IMR-90 (cell line): ENCODE measurements around the gene C17orf50. TPM values are rescaled to one million over a fixed set of nuclear protein-coding genes. Genes with fewer than 3 reads are reported as not detected.

ENCODE experiments used
- ATAC-seq: fragments of 200-7000 bp; cut with Tn5 transposase; 2 replicates; pipeline ENCODE4 v1.9.1; 2020; ENCODE audit warnings: low read depth, mild to moderate bottlenecking, moderate library complexity
- BruUV-seq: library from RNA; stranded (reverse); fragments of 400-500 nt; replicated peaks from 2 replicates; lab custom pipeline; 2021; lab: Mats Ljungman, UMichigan
- CTCF ChIA-PET: fragments of 300-600 bp; formaldehyde crosslinking; extraction: SDS; loops from one replicate; lab custom pipeline; 2021; ENCODE audit warnings: antibody characterized with exemption; lab: Yijun Ruan, JAX
- POLR2A ChIA-PET: fragments of 300-600 bp; sonication (Branson Sonifier 250); formaldehyde crosslinking; loops from one replicate; lab custom pipeline; 2022; ENCODE audit warnings: antibody characterized with exemption; ENCODE audit not compliant: unreplicated experiment; lab: Charles Lee
- DNase-seq: peaks from one replicate; pipeline ENCODE4 v3.0.0; 2013
- H2AFZ ChIP-seq: replicated peaks from 2 replicates; pipeline ENCODE3; 2013; ENCODE audit warnings: low read length, mild to moderate bottlenecking; ENCODE audit not compliant: poor library complexity
- H2AK5ac ChIP-seq: 2 replicates; pipeline ENCODE4 v1.6.1; 2013; ENCODE audit warnings: low read depth, low read length, inconsistent platforms
- H2AK9ac ChIP-seq: replicated peaks from 2 replicates; pipeline ENCODE3; 2013; ENCODE audit warnings: mild to moderate bottlenecking, low read depth, low read length, moderate library complexity; ENCODE audit not compliant: poor library complexity
- H2BK120ac ChIP-seq: 2 replicates; pipeline ENCODE4 v1.6.1; 2013; ENCODE audit warnings: low read depth, low read length, inconsistent platforms
- H2BK15ac ChIP-seq: 3 replicates; pipeline ENCODE4 v1.6.1; 2013; ENCODE audit warnings: low read depth, low read length, inconsistent platforms
- H2BK20ac ChIP-seq: 2 replicates; pipeline ENCODE4 v1.6.1; 2013; ENCODE audit warnings: low read depth, mild to moderate bottlenecking, inconsistent platforms, low read length, moderate library complexity
- H2BK5ac ChIP-seq: 2 replicates; pipeline ENCODE4 v1.6.1; 2013; ENCODE audit warnings: mild to moderate bottlenecking, low read depth, low read length, inconsistent platforms; ENCODE audit not compliant: poor library complexity, severe bottlenecking
- H3K14ac ChIP-seq: replicated peaks from 2 replicates; pipeline ENCODE4 v1.6.1; 2013; ENCODE audit warnings: low read depth, low read length, inconsistent platforms
- H3K18ac ChIP-seq: 2 replicates; pipeline ENCODE4 v1.6.1; 2013; ENCODE audit warnings: low read depth, low read length, control low read depth
- H3K23ac ChIP-seq: 2 replicates; pipeline ENCODE4 v1.6.1; 2013; ENCODE audit warnings: low read depth, low read length, inconsistent platforms
- H3K27ac ChIP-seq: 2 replicates; pipeline ENCODE4 v1.5.1; 2013; ENCODE audit warnings: mild to moderate bottlenecking, control low read depth, low read length; ENCODE audit not compliant: insufficient read depth
- H3K27me3 ChIP-seq: 2 replicates; pipeline ENCODE4 v1.6.1; 2013; ENCODE audit warnings: low read length; ENCODE audit not compliant: control insufficient read depth, insufficient read depth
- H3K36me3 ChIP-seq: 2 replicates; pipeline ENCODE4 v1.6.1; 2013; ENCODE audit warnings: low read length, mixed read lengths; ENCODE audit not compliant: control insufficient read depth, insufficient read depth
- H3K4ac ChIP-seq: 2 replicates; pipeline ENCODE4 v1.6.1; 2013; ENCODE audit warnings: low read depth, low read length, inconsistent platforms
- H3K4me1 ChIP-seq: 2 replicates; pipeline ENCODE4 v1.6.1; 2013; ENCODE audit warnings: low read length, mixed read lengths; ENCODE audit not compliant: control insufficient read depth, insufficient read depth
- H3K4me2 ChIP-seq: 2 replicates; pipeline ENCODE4 v1.6.1; 2013; ENCODE audit warnings: low read depth, mild to moderate bottlenecking, control low read depth, low read length, moderate library complexity
- H3K4me3 ChIP-seq: 2 replicates; pipeline ENCODE4 v1.5.1; 2013; ENCODE audit warnings: low read depth, mild to moderate bottlenecking, control low read depth, low read length, moderate library complexity; ENCODE audit not compliant: insufficient read depth
- H3K56ac ChIP-seq: 2 replicates; pipeline ENCODE4 v1.6.1; 2013; ENCODE audit warnings: low read length, inconsistent platforms; ENCODE audit not compliant: insufficient read depth; ENCODE audit errors: extremely low read depth
- H3K79me1 ChIP-seq, 2 experiments: 2 replicates each; pipeline ENCODE4 v1.6.1; 2013; ENCODE audit warnings: low read length in 2 of 2, inconsistent platforms in 1 of 2, low read depth in 1 of 2
- H3K9ac ChIP-seq: 2 replicates; pipeline ENCODE4 v1.6.1; 2013; ENCODE audit warnings: low read depth, low read length, control low read depth
- H3K9me1 ChIP-seq: 2 replicates; pipeline ENCODE4 v1.6.1; 2013; ENCODE audit warnings: low read length, inconsistent platforms; ENCODE audit not compliant: insufficient read depth
- H3K9me3 ChIP-seq: 2 replicates; pipeline ENCODE4 v1.6.1; 2013; ENCODE audit warnings: low read length; ENCODE audit not compliant: control insufficient read depth, insufficient read depth
- H4K20me1 ChIP-seq: 2 replicates; pipeline ENCODE4 v1.6.1; 2013; ENCODE audit warnings: low read length, inconsistent platforms; ENCODE audit not compliant: insufficient read depth
- H4K5ac ChIP-seq: 2 replicates; pipeline ENCODE4 v1.6.1; 2013; ENCODE audit warnings: mild to moderate bottlenecking, low read depth, low read length, control low read depth
- H4K8ac ChIP-seq, 2 experiments: 2 replicates each; pipeline ENCODE4 v1.6.1; 2013; ENCODE audit warnings: low read depth in 2 of 2, low read length in 2 of 2, control low read depth in 1 of 2, inconsistent platforms in 1 of 2
- H4K91ac ChIP-seq: 2 replicates; pipeline ENCODE4 v1.6.1; 2013; ENCODE audit warnings: low read depth, low read length, inconsistent platforms; ENCODE audit not compliant: insufficient read depth
- CEBPB ChIP-seq: IDR thresholded peaks from 2 replicates; pipeline ENCODE4 v1.6.1; 2012; ENCODE audit warnings: low read depth, low read length, improper control_type of control experiment
- CHD1 ChIP-seq: IDR thresholded peaks from 2 replicates; pipeline ENCODE4 v1.6.1; 2012; ENCODE audit warnings: low read depth, low read length, improper control_type of control experiment
- CTCF ChIP-seq: conservative IDR thresholded peaks from 2 replicates; pipeline ENCODE4 v1.5.1; 2012; ENCODE audit warnings: mild to moderate bottlenecking, low read depth, low read length, improper control_type of control experiment
- FOS ChIP-seq: fragments of 150-350 bp; IDR thresholded peaks from 2 replicates; pipeline ENCODE4 v1.6.1; 2016; ENCODE audit warnings: low read depth, low read length
- MAZ ChIP-seq: IDR thresholded peaks from 2 replicates; pipeline ENCODE4 v1.6.1; 2012; ENCODE audit warnings: low read depth, mild to moderate bottlenecking, low read length, improper control_type of control experiment, moderate library complexity, borderline replicate concordance
- NFE2L2 ChIP-seq: fragments of 150-350 bp; IDR thresholded peaks from 2 replicates; pipeline ENCODE4 v1.6.1; 2016; ENCODE audit warnings: low read depth, mild to moderate bottlenecking, low read length
- POLR2A ChIP-seq: IDR thresholded peaks from 2 replicates; pipeline ENCODE4 v1.6.1; 2012; ENCODE audit warnings: mild to moderate bottlenecking, low read depth, low read length
- RAD21 ChIP-seq: IDR thresholded peaks from 2 replicates; pipeline ENCODE4 v1.6.1; 2012; ENCODE audit warnings: low read length, improper control_type of control experiment
- RCOR1 ChIP-seq: IDR thresholded peaks from 2 replicates; pipeline ENCODE4 v1.6.1; 2012; ENCODE audit warnings: mild to moderate bottlenecking, low read length, improper control_type of control experiment; ENCODE audit not compliant: insufficient replicate concordance
- RFX5 ChIP-seq: IDR thresholded peaks from 2 replicates; pipeline ENCODE4 v1.8.0; 2012; ENCODE audit warnings: low read depth, mild to moderate bottlenecking, low read length, moderate library complexity
- WGBS, 2 experiments: methylation state at CpG; one replicate each; pipeline versions ENCODE4 v1.1.5 to v1.1.7; 2013; ENCODE audit warnings: missing lambda C conversion rate in 2 of 2; ENCODE audit not compliant: insufficient read length in 1 of 2; ENCODE audit errors: extremely low coverage in 2 of 2; 5-methylcytosine and 5-hydroxymethylcytosine counted together
- dilution Hi-C: fragments of 300-500 bp; cut with HindIII; formaldehyde crosslinking; loops from one replicate; pipeline ENCODE4 v1.14.3; 2018; ENCODE audit warnings: low sequenced_read_pairs; ENCODE audit not compliant: unreplicated experiment
- in situ Hi-C: fragments of 300-500 bp; cut with MboI; formaldehyde crosslinking; loops from 3 replicates; pipeline ENCODE4 v1.14.3; 2019; ENCODE audit warnings: low sequenced_read_pairs, inconsistent platforms, mixed read lengths
- intact Hi-C: fragments of 100-400 bp; cut with micrococcal nuclease; formaldehyde crosslinking; loops from 2 replicates; pipeline ENCODE4 v1.10.0; 2022
- polyA plus RNA-seq, 3 experiments: library from polyadenylated mRNA; depleted of rRNA; stranded (reverse); fragments of >200 nt; gene quantifications; 2 replicates each; pipeline ENCODE4 v1.2.3, GENCODE V29; 2012; ENCODE audit warnings: low replicate concordance in 1 of 3
- total RNA-seq: library from RNA; depleted of rRNA; stranded (reverse); fragments of >200 nt; gene quantifications from 2 replicates; pipeline ENCODE4 v1.2.3, GENCODE V29; 2012
- TF ChIP-seq, protein P1 (sequence below): fragments of 150-350 bp; IDR thresholded peaks from 2 replicates; pipeline ENCODE4 v1.6.1; 2016; ENCODE audit warnings: low read depth, mild to moderate bottlenecking, low read length, moderate library complexity, borderline replicate concordance

C17orf50 gene
- total and polyA plus RNA-seq, 2 of the 4 experiments (the other 2 are of a cell fraction), result not detected

GRCh38 chr17:35745246-35745645 is 15.4 kb upstream of the C17orf50 start:
- Histone ChIP-seq H2BK15ac (no peak overlapping the region), H3K79me1 (no peaks in the 10 kb centered on the region), H3K27me3 (peaks cover 51% of the 10 kb centered on the region), H3K23ac (no peak overlapping the region), H4K5ac (no peak overlapping the region), H2AFZ (no peak overlapping the region), H4K20me1 (peaks cover 9% of the 10 kb centered on the region), H4K8ac (no peak overlapping the region), H3K4me3 (no peak overlapping the region), H2AK9ac (no peak overlapping the region), H3K9me3 (no peaks in the 10 kb centered on the region), H2BK120ac (no peak overlapping the region), H3K27ac (no peak overlapping the region), H3K4me2 (no peak overlapping the region), H3K9ac (no peak overlapping the region), H3K4ac (no peak overlapping the region), H3K18ac (no peak overlapping the region), H2AK5ac (no peak overlapping the region), H2BK5ac (no peak overlapping the region), H4K91ac (no peak overlapping the region), H2BK20ac (no peak overlapping the region), H3K36me3 (no peaks in the 10 kb centered on the region), H3K4me1 (peaks cover 6% of the 10 kb centered on the region; the same call in 1 of the 2 replicates), H3K9me1 (peaks cover 2% of the 10 kb centered on the region; the same call in 1 of the 2 replicates), H3K14ac (no peak overlapping the region), H3K56ac (no peak overlapping the region)
- intact Hi-C loops (loop anchor here (10.0 kb wide), 2 partner anchors 310 to 500 kb away; partner anchors contain the start of genes SLFN12 and SLFN5), in situ Hi-C loops (loop anchor here (25.0 kb wide), 1 partner anchor 383 kb away; the partner anchor contains the start of gene SLFN11), dilution Hi-C loops (no loop called here)
- TF ChIP-seq RCOR1 (no peak), CTCF (no peak), MAZ (no peak), CHD1 (no peak), RAD21 (no peak), FOS (no peak), RFX5 (no peak), NFE2L2 (no peak), CEBPB (no peak), POLR2A (no peak)
- TF ChIP-seq, protein P1, sequence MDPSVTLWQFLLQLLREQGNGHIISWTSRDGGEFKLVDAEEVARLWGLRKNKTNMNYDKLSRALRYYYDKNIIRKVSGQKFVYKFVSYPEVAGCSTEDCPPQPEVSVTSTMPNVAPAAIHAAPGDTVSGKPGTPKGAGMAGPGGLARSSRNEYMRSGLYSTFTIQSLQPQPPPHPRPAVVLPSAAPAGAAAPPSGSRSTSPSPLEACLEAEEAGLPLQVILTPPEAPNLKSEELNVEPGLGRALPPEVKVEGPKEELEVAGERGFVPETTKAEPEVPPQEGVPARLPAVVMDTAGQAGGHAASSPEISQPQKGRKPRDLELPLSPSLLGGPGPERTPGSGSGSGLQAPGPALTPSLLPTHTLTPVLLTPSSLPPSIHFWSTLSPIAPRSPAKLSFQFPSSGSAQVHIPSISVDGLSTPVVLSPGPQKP, result no peak
- WGBS, 2 experiments, result 54% methylated on average over 3 of the region's 7 CpGs; no CpG with 5 or more reads in 1 of the 2 experiments
- CTCF ChIA-PET, result no interaction called here
- POLR2A ChIA-PET, result no interaction called here
- no peak for DNase-seq
- no peak for ATAC-seq
- BruUV-seq, result no TSS peak
